ENCODE measurements around the gene VEZT. TPM values are rescaled to one million over a fixed set of nuclear protein-coding genes. Genes with fewer than 3 reads are reported as not detected.
"Not testable (repeated sequence)": the region's sequence is repeated elsewhere in the genome, so short reads cannot be mapped to it uniquely, and the experiment has no call there.

VEZT gene
- total RNA-seq, 1 donor from 2014 or later = 59.0 TPM

DNA sequence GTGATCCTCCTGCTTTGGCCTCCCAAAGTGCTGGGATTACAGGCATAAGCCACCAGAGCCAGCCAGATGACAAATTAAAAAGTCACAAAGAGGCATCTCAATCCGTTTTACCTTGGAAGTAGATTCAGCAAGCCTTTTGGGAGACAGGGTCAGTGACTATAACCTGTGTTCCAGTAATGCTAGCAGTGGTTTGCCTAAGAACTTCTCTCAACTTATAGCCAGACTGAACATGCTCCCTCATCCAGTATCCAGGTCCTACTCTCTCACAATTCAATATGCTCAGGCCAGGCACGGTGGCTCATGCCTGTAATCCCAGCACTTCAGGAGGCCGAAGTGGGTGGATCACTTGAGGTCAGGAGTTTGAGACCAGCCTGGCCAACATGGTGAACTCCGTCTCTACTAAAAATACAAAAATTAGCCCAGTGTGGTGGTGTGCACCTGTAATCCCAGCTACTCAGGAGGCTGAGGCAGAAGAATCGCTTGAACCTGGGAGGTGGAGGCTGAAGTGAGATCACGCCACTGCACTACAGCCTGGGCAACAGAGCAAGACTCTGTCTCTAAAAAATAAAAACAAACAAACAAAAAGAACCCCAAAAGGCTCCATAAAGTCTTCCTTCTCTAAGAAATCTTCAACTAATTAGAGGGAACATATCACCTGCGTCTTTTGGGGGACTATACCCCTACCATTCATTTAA, 20.6 kb upstream of the VEZT start:
- DNase-seq; intact Hi-C loops (cut with micrococcal nuclease); ATAC-seq: not testable (repeated sequence)

DNA sequence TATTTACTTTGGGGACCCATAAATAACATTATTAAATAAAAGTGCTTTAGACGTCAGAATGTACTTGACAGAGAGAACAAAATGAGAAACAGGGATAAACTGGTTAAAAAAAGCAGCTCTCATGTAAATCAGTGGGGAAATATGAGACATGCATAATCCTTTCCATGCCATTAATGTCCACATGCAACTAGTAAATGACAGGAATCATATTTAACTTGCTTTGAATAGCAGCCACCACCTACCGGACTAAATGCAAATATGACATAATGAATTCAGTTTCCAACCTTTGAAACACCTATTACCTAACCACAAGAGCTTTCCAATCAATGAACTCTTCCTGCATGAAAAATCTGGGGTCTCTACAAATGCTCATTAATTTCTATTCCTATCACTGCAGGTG, 20.0 kb upstream of the VEZT start:
- DNase-seq (no peak), ATAC-seq (no peak)
- intact Hi-C loops (cut with micrococcal nuclease) = no loop called here

DNA sequence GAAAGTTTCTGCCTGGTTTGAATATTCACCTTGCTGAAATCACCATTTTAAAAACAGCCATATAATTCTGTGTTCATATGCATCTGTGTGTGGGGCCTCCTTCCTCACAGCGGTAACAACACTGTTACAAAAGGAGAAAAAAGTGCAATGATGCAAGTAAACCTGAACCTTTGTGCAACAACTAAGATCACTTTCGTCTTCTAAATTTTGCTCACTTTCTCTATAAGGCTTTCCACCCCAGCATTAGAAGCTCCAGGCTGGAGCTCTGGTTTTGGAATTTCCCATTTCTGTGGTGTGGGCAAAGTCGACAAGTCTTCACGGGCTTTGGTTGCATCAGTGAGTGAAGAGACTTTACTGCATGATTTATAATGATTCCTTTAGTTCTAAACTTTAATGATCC, 18.7 kb upstream of the VEZT start:
- intact Hi-C loops (cut with micrococcal nuclease) = no loop called here
- ATAC-seq (no peak), DNase-seq (no peak)

DNA sequence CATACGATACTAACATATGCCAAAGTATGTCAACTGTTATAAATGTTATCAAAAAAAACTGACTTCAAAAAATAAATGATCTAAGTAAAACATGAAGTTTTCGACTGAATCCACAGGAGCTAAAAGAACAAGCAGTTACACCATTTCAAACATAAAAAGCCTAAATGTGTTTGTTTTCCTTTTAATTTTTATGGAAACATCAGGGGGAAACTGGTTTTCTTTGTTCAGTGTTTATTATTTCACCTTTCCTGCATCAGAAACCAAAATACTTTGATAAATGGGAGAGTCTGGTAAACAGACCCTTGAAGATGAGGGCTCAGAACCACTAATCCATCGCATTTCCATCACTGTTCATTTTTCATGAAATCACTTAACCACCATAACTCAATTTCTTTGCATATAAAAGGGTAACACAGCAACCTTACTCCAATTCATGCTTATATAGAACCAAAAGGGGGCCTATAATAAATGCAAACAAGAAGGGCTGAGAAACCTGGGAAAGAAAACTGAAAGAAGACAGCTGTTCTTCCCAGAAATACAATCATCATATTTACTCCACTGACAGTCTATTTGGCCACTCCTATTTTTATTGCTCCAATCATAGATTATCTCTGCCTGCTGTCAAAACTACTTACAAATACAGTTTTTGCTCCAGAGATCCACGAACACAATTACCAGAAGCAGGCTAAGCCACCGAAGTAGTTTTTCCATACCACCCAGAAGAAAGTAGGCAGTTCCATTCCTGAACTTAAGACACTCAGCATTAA, 17.3 kb upstream of the VEZT start:
- DNase-seq (no peak), ATAC-seq (no peak)
- intact Hi-C loops (cut with micrococcal nuclease) = no loop called here

DNA sequence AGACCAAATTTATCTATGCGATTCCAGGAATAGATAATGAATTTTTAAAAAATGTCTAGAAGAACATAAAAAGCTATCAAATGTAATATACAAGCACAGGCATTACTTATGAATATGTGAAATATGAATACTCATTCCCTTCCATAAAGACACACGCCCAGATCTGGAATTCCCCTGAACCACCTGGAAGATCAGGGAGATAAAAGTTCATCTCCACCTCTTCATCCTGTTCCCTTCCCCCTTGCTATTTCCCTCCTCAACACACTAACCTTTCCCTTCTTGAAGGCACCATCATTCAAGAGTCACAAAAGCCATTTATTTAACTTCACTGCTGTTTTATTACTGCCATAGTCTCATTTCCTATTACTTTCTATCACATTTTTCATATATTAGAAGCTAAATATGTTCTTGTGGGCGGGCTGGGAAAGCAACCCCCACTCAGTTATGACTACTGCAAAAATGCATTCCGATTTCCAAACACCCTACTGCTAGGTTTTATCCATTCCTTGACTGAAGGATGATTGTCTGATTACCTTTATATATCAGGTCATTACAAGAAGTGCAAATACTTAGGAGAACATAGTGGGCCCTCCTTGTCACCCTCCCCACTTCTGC, 16.4 kb upstream of the VEZT start:
- ATAC-seq = no peak
- intact Hi-C loops (cut with micrococcal nuclease) = no loop called here

DNA sequence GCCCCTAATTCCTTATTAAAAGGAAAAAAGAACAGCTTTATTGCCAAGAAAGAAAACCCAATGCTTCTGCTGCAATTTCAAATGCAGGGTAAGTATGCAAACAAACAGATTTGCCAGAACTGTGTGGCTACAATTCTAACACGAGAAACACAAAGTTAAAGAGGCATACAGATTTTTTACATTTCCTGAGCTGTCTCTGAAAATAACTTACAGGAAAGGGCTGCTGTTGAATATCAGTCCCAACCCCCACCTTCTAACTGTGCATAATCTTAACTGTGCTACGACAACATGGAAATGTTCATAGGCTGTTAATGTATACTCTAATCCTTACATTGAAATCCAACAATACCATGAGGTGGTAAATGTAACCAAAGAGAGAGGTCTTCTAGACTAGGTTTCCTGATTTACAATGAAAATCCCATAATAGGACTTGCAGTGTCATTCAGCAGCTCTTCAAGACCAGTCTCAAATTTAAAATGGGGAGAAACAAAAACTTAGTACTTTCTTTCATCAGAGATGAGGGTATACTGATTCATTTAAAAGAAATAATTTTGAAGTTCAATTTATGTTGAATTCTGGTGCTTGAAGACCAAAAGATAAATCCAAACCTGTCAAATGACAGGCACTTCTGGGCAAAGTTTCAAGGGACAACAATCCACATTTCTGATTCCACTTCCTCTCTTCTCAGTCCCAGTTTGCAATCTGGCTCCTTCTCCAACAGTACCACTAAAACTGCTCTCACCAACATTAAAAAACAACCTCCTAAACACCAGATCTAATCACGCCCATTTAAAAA, 14.7 kb upstream of the VEZT start:
- intact Hi-C loops (cut with micrococcal nuclease) = no loop called here
- DNase-seq (no peak), ATAC-seq (peak; percentile 9)

More for the DNA sequence above, 16.4 kb upstream of the VEZT start:
- DNase-seq = no peak

DNA sequence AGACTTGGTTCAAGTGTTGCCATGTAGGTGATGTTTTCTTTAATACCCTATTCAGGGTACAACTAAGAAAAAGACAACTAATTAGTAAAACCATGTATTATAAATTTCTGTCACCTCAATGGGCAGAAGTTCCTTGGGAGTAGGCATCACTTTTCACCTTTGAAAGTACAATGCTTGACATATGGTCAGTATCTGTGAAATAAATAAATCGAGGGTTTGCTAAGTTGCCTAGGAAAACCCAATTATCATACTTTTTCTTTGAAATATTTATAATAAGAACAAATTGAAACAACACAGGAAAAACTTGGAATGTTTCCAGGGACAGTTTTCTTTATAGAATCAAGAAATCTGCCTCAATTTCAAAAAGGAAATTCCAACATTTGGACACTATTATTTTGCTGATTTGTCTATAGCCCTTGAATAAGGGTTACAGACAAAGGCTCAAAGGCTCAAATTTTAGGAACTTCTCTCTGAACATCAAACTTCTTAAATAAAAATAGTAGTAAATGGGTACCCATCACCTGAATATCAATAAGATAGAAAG, 14.0 kb upstream of the VEZT start:
- ATAC-seq = no peak
- intact Hi-C loops (cut with micrococcal nuclease) = no loop called here
- no peak for DNase-seq

DNA sequence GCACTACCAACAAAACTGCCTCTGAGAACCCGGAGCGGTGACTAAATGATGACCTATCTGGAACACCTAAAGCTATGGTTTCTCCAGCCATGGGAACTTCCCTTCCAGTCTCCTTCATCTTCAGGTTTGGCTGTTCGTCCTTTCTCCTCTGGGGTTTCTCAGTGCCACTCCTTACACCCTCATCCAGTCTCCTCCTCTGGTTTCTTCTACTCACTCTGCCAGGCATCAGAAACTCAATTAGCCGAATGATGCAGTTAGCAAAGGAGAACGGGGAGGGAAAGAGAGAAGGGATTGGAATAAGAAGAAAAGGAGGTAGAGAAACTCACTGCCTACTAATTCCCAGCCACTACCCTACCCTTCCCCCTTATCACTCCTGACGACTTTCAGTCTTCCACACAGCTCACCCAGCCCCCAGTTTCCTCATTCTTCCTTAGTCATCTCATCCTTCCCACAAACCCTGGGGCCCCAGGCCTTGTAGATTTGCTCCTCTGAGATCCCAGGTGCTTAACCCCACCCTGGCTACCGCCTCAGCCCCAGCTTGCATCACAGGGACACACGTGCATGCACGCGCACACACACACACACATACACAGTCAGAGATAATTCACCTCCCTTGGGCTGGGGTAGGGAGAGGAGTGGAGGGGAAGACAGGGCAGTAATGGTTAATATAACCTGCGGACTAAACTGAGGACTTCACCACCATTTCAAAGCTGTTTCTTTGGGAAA, 13.3 kb upstream of the VEZT start:
- ATAC-seq (peak; percentile 64), DNase-seq (no peak)
- intact Hi-C loops (cut with micrococcal nuclease) = no loop called here

DNA sequence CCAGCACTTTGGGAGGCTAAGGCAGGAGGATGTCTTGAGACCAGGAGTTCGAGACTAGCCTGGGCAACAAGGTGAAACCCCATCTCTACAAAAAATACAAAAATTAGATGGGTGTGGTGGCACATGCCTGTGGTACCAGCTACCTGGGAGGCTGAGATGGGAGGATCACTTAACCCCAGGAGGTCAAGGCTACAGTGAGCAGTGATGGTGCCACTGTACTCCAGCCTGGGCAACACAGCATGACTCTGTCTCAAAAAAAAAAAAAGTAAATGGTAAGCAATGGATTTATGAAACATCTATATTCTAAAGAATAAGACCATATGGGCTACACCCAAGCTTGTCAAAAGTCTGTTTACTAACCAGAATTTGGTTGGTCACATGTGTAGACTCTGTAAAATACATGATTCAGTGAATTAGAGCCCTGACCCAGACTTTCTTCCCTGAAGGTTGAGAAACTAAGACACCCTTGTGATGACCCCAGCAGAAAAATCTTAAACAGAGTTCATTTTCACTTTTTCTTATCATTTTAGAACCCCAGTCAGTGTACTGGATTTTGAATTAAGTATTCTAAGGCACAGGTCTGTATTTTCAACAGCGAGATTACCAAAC, 12.5 kb upstream of the VEZT start:
- ATAC-seq = peak; percentile 17
- DNase-seq = no peak
- intact Hi-C loops (cut with micrococcal nuclease) = no loop called here

DNA sequence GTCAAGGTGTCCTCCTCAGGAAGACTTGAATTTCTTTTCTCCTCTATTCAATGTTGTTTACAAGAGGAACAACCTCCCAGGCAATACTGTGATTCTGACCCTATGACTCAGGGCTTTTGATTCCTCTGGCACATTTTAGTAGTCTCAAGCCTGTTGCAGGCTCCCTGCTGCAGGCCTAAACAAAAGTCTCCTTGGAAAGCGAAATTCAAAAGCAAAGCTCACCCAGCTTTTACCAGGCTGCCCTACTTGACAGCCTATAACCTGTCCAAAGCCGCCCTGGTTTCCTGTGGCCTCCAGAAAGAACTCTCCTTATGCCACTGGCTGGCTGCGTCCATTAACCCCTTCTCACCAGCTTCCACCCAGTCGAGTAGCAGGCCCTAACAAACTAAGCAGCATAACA, 11.9 kb upstream of the VEZT start:
- peak; percentile 66 for ATAC-seq
- no peak for DNase-seq
- intact Hi-C loops (cut with micrococcal nuclease) = no loop called here

DNA sequence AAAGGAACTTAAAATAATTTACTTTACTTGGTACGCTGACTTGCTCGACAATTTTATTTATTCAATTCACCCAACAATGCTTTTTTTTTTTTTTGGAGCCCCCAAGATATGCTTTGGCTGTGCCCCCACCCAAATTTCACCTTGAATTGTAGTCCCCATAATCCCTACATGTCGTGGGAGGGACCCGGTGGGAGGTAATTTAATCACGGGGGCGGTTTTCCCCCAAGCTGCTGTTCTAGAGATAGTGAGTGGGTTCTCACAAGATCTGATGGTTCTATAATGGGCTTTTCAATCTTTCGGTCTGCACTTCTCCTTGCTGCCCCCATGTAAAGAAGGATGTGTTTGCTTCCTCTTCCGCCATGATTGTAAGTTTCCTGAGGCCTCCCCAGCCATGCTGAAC, 10.7 kb upstream of the VEZT start:
- intact Hi-C loops (cut with micrococcal nuclease) = no loop called here
- ATAC-seq (no peak), DNase-seq (no peak)

DNA sequence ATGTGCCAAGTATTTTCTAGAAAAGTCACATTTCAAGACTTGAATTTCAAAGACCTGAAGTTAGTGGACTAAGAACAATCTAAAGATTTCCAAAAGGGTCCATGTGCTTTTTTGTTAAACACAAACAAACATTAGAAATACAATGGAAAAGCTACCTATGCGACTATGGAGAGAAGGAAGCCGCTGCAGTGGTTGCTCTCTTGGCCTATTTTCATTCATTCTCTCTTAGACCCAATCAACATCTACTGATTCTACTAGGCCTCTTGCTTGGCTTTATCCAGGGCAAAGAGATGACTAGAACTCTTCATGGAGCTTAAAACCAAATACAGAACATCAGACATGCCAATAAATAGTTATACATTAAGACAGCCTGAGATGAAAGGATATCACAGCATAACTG, 10.2 kb upstream of the VEZT start:
- intact Hi-C loops (cut with micrococcal nuclease) = no loop called here
- DNase-seq (no peak), ATAC-seq (no peak)

DNA sequence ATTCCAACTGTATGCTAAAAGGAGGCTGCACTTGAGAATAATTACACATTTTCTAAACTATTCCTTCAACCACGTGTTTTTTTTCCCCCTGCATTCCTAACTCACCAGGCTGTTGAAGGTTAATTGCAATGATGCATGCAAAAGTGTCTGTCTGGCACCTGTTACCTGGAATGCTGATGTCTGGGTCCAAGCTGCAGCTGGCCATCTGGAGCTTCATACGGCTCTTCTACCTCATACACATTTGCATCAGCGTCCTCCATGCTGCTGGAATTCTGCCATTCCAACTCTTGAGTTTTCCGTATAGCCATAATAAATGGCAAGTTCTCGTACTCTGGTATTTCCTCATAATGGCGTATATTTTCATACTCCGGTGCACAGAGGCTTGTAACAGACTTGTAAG, 8.9 kb upstream of the VEZT start:
- DNase-seq (no peak), ATAC-seq (no peak)
- intact Hi-C loops (cut with micrococcal nuclease) = no loop called here

DNA sequence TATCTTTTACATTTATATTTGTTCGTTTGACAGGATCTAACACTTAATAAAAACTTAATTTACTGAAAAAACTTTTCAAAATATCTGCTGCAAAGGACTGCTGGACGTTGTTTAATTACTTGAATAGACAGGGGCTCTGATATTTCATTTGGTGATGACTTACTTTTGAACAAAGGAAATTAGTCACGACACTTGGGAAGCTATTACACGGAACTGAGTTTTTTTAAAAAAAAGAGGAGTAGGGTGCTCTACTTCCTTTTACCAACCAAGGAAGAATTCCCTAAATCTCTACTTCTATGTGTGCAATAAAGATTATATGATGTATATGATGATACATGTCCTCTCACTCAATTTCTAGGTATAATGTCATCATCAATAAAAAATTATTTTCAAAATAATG, 5.0 kb upstream of the VEZT start:
- intact Hi-C loops (cut with micrococcal nuclease) = no loop called here
- ATAC-seq (no peak), DNase-seq (no peak)

DNA sequence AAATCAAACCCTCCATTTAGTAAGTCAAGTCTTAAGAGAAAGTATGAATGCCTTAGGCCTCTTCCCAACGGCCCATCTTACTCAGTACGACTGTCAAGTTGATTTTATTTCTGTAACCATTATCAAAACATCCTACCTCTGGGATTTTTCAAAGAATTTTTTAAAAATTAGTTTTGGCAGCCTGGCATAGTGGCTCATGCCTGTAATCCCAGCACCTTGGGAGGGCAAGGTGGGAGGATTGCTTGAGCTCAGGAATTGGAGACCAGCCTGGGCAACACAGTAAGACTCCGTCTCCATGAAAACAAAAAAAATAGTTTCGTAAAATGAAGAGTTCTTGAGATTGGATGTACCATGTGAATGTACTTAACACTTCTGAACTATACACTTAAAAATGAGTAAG, 4.5 kb upstream of the VEZT start:
- intact Hi-C loops (cut with micrococcal nuclease) = no loop called here

DNA sequence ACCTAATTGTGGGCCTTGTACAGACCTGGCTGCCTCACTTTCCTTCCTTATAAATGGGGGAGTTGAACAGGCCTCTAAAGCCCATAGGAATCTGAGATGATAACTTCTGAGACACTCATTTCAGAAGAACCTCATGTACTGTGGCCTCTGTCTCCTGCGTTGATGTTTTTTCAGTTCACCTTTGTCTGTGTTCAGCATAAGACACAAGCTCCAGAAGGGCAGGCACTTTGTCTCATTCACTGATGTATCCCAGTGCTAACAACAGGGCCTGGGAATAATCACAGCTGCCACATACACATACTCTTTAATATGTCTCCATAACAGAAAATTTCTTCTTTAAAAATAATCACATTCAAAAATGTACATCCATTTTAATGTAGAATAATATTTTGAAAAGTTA, 3.7 kb upstream of the VEZT start:
- intact Hi-C loops (cut with micrococcal nuclease) = no loop called here
- ATAC-seq = no peak
- DNase-seq = no peak

More for the DNA sequence above, 4.5 kb upstream of the VEZT start:
- ATAC-seq (no peak), DNase-seq (no peak)

DNA sequence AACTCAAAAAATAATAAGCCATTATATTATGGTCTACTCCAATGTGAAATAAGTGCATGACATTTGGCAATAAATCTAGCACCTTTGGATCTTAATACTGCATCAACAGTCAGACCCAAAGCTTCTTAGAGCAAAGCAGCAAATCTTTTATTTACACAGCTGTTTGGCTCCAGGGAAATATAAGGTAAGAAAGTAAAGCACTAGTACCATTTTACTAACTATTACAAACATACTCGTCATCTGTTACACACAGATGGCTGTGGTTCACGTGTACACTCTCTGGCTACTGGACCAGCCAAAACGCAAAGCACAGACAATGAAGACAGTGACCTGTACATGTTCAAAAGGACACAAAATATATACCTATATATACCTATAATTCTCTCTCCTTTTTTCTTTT, 3.1 kb upstream of the VEZT start:
- intact Hi-C loops (cut with micrococcal nuclease) = no loop called here

DNA sequence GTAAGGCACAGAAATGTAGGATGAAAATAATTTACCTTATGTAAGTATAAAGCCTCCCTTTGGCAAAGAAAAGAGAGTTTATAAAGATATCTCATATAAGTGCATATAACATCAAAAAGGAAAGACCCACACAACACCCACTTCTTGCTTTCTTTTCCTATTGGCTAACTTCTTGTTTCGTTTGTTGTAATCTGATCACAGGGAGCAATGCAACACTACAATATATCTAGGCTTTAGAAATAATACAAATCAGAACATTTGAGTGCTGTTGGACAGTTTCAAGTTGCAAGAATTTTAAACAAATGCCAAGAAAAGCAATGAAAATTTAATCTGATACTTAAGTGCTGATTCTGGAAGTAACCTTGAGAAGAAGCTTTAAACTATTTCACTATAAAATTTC, 1.7 kb upstream of the VEZT start:
- ATAC-seq (no peak), DNase-seq (no peak)

More for the DNA sequence above, 3.1 kb upstream of the VEZT start:
- ATAC-seq (no peak), DNase-seq (no peak)

More for the DNA sequence above, 1.7 kb upstream of the VEZT start:
- intact Hi-C loops (cut with micrococcal nuclease) = loop anchor here (5.0 kb wide), 1 partner anchor 99 kb away; no protein-coding TSS in a partner anchor
